COLO829 (cell line): Measurements from ENCODE around the gene IL18BP.
A peak's percentile ranks its signal among the peaks of the same experiment; 100 is the strongest.

Experiments used
- DNase-seq: peaks from one replicate; pipeline ENCODE4 v3.0.0; 2012; ENCODE audit warnings: low spot score

Gene IL18BP

DNA sequence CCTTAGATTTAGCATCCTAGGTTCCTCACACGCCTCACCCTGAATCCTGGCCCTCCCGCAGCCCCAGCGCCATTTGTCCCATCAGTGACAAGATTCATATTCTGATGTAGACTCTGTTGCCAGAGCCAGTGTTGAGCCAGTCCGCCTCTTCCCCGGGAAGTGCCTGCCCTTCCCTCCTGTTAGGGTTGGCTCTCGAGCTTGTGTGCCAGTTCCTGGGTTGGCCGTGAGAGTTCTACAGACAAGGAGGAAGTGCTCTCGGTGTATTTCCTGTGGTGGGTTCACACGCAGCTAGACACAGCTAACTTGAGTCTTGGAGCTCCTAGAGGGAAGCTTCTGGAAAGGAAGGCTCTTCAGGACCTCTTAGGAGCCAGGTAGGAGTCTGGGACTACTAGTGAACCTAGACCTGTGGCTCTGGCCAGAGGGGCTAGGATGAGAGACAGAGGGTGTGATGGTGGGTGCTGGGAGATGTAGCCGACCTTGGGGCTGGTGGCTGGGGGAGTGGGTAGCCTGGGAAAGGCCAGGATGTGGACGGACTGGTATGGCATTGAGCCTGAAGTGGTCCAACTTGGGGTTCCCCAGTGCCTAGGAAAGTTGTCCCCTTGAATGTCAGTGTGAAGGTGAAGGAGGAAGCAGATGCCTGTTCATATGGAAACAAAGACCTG is at the start of gene IL18BP:
TSS of gene IL18BP (plus strand) at position 261 of the 662 bp plus-strand sequence. CDS start 1,076 bp downstream, outside the sequence.
- no peak for DNase-seq

GRCh38 chr11:71949034-71949433 is 49.7 kb upstream of the IL18BP start:
- no peak for DNase-seq

GRCh38 chr11:71951741-71952310 is 46.9 kb upstream of the IL18BP start:
- peak; percentile 24 for DNase-seq

DNA sequence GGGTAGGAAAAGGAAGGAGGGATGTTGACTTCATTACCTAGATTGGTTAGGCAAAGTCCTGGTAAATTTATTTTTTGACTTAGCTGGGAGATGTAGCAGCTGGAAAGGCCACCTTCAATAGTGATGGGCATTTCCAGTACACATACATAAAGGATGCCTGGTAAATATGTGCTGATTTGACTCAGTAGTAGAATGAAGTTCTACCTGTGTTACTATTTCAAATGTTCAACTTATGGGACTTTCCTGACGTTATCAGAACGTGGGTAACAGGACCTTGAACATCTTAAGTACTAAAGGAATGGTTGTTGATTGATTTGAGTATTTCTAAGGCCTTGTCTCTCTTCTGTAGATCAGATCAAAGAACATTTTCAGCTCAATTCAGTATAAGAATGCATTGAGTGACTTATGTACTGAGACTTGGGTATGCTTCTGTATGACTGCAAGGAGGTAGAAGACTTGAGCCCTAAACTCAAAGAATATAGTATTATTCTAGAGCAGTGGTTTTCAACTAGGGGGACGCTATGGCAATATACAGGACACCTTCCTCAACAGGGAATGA is 42.7 kb upstream of the IL18BP start:
- DNase-seq, result no peak

DNA sequence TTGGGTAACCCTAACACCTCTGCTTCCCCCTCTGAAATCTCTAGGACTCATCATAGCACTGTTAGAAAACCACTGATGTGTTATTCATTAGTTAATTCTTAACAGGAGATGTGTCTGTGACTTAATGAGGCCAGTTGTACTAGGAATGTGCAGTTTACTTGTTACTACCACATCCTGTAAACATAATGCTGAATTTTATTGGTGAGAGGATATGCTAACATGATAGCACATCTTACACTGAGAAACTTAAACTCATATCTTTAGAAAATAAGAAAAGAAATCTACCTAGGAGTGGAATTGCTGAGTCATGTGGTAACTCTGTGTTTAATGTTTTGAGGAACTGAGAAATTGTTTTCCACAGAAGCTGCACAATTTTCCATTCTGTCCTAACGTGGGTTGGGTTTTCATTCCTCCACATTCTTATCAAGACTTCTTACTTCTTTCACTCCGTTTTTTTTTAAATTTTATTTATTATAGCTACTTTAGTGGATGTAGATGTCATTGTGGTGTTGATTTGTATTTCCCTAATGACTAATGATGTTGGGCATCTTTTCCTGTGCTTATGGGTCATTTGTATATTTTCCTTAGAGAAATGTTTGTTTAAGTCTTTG is 36.2 kb upstream of the IL18BP start:
- no peak for DNase-seq

DNA sequence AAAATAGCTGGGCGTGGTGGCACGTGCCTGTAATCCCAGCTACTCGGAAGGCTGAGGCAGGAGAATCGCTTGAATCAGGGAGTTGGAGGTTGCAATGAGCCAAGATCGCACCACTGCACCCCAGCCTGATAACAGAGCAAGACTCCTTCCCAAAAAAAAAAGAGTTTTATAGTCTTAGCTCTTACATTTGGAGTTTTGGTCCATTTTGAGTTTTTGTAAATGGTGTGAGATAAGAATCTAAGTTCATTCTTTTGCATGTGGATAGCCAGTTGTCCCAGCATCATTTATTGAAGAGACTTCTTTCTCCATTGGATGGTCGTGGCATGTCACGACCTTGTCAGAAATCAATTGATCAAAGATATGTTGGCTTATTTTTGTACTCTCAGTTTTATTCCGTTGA is 35.2 kb upstream of the IL18BP start:
- no peak for DNase-seq

GRCh38 chr11:71964641-71965040 is 34.1 kb upstream of the IL18BP start:
- DNase-seq, result no peak

DNA sequence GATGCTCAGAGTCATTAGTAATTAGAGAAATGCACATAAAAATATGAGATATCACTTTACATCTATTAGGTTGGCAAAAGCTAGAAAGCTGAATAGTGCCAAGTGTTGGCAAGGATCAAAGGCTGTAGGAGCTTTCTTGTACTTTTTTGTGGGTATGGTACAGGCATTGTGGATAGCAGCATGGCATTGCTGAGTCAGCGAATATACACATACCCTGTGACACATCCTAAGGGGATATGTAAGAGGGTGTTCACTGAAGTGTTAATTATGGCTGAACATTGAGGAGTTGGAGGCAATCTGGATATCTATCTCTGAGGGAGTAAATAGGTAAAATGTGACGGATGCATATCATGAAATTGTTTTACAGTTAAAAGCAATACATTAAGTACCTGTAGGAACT is 27.0 kb upstream of the IL18BP start:
- no peak for DNase-seq

- DNase-seq, result no peak
Observed at GRCh38 chr11:71976551-71976950, 22.2 kb upstream of the IL18BP start.

- no peak for DNase-seq
Observed at GRCh38 chr11:71977090-71977489, 21.6 kb upstream of the IL18BP start.

DNA sequence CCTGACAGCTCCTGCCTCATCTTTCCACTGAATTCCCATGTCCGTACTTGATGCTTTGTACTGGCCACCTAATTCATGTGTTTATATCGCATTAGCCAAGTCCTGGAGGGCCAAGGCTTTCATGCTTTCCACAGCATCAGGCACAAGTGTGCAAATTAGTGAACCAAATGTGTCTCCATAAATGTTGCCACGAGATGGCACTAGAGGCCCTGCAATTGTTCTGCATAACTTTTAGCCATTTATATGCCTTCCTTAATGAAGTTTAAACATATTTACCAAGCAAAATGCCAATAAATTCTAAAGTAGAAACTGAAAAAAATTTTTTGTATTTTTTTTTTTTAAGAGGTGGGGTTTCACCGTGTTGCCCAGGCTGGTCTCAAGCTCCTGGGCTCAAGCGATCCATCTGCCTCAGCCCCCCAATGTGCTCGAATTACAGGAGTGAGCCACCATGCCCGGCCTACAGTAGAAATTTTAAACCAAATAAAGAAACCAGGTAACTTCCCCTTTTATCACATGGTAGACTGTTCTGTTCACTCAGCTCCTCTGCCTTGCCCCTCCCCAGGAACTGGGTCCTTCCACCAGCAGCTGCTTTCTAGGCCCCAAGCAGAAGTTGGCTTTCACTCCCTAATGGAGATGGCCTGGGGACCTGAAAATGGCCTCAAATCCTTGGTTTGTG is 20.8 kb upstream of the IL18BP start:
- peak; percentile 56 for DNase-seq

DNA sequence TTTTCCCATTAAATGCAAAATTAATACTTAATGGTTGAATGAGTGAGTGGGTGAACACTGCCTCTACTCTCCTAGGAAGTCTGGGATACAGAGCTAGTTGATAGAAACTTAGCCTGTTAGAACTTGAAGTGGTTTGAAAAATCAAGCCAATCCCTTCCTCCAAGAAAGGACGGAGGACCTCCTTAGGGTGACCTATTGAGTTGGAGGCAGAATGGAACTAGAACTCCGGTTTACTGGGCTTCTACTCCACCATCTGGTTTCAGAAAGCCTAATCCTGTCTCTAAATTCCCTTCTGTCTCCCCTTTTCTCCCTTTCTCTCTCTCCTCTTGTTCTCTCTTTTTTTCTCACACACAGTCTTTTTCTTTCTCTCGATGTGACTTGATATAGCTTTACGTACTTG is 19.6 kb upstream of the IL18BP start:
- DNase-seq, result no peak

- no peak for DNase-seq
Observed at GRCh38 chr11:71979602-71980001, 19.1 kb upstream of the IL18BP start.

DNA sequence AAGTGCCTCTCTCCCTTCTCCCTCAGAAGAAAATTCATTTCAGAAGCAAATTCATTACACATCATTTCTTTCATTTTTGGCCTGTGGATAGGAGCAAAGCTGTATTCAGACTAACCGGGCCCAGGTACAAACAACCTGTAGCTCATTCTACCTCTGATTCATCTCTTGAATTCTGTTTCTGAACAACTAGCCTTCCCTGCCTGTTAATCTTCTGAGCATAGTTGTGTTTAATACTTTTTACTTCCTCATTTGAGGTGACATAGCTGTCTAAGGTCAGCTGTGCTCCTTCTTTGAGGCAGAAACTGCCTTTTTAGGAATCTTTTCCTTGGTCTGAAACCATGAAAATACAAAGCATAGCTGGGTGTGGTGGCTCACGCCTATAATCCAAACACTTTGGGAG is 12.6 kb upstream of the IL18BP start:
- no peak for DNase-seq

DNA sequence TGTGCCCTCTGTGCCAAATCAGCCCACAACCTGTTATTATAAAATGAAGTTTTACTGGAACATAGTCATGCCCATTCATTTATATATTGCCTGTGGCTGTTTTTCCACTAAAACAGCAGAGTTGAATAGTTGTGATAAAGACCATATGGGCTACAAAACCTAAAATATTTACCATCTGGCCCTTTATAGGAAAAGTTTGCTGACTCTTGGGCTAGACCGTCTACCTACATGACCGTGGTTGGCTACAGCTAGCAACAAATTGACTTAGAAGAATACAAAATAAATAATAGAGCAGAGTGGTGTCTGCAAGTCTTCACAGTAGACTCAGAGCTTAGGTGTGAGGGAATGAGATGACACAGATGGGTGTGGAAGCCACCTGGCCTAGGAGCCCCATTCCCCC is 11.2 kb upstream of the IL18BP start:
- no peak for DNase-seq

- no peak for DNase-seq
Observed at GRCh38 chr11:71988050-71988449, 10.7 kb upstream of the IL18BP start.

GRCh38 chr11:71990701-71991100 is 8.0 kb upstream of the IL18BP start:
- no peak for DNase-seq

- no peak for DNase-seq
Observed at GRCh38 chr11:71991494-71991893, 7.2 kb upstream of the IL18BP start.

- no peak for DNase-seq
Observed at GRCh38 chr11:71992136-71992730, 6.5 kb upstream of the IL18BP start.

- DNase-seq, result no peak
Observed at GRCh38 chr11:71994786-71995185, 3.9 kb upstream of the IL18BP start.

GRCh38 chr11:71995726-71996291 is 2.9 kb upstream of the IL18BP start:
- DNase-seq, result no peak

DNA sequence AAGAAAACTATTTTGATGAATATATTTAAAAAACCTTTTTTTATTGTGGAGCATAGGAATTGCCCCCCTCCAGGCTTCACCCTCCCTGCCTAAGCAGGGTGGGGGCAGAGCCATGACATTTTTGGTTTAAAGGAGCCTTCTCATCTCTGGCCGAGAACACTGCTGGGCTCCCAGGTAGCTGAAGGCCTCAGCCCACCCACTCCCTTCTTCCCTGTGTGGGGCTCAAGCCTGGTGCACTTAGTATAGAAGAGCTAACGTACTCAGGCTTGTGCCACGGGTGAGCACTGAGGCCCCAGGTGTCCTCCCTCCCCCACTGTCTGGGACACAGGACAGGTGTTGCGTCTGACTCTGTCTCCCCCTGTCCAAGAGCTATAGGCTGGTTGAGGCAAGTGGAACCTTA is 2.2 kb upstream of the IL18BP start:
- no peak for DNase-seq
